GM12865 (cell line): ENCODE measurements around the gene NOC2L.
"Not testable (repeated sequence)": the region's sequence is repeated elsewhere in the genome, so short reads cannot be mapped to it uniquely, and the experiment has no call there.

Source experiments
- DNase-seq: peaks from one replicate; pipeline ENCODE4 v3.0.0; 2010; ENCODE audit warnings: low read depth
- H3K4me3 ChIP-seq: 2 replicates; pipeline ENCODE4 v1.5.1; 2011; ENCODE audit warnings: mild to moderate bottlenecking, low read depth, low read length, control low read depth
- TF ChIP-seq, protein P1 (sequence below): IDR thresholded peaks from 2 replicates; pipeline ENCODE4 v1.5.1; 2011; ENCODE audit warnings: low read length, control low read depth, low read depth, inconsistent platforms; ENCODE audit not compliant: insufficient read depth; ENCODE audit errors: missing control alignments

The NOC2L gene

DNA sequence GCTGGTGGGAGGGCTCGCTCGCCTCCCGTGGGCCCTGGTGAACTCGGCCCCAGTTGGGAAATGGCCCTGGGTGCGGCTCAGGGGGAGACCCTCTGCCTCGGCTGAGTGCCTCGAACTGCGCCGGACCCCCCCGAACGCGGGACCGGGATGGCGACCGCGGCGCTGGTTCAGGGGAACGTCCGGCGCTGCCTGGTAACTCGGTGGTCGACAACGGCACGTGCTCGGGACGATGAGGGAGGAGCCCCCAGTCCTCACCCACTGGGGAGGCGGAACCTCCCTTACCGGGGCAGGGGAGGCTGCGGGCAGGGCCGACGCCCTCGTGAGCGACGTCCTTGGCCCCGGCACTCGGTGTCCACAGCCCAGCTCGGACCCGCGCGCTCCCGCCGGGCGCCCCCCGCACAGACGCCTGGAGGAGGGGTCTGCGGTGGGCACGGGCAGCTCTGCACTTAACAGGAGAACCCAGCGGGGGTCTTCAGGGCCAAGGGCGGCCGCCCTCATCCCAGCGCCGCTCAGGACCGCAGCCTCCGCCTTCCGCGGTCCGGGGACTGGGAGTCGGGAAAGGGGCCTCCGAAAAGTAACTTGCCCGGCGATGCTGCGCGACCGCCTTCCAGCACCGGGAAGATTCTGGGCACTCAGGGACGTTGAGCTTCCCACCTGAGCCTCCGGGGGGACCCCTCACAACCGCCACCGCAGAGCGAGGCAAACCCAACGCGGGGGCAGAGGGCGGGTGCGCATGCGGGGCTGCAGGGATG, 39.1 kb upstream of the NOC2L start:
- TF ChIP-seq, protein P1, sequence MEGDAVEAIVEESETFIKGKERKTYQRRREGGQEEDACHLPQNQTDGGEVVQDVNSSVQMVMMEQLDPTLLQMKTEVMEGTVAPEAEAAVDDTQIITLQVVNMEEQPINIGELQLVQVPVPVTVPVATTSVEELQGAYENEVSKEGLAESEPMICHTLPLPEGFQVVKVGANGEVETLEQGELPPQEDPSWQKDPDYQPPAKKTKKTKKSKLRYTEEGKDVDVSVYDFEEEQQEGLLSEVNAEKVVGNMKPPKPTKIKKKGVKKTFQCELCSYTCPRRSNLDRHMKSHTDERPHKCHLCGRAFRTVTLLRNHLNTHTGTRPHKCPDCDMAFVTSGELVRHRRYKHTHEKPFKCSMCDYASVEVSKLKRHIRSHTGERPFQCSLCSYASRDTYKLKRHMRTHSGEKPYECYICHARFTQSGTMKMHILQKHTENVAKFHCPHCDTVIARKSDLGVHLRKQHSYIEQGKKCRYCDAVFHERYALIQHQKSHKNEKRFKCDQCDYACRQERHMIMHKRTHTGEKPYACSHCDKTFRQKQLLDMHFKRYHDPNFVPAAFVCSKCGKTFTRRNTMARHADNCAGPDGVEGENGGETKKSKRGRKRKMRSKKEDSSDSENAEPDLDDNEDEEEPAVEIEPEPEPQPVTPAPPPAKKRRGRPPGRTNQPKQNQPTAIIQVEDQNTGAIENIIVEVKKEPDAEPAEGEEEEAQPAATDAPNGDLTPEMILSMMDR: no peak
- DNase-seq: no peak
- no peak overlapping the region for H3K4me3 ChIP-seq

DNA sequence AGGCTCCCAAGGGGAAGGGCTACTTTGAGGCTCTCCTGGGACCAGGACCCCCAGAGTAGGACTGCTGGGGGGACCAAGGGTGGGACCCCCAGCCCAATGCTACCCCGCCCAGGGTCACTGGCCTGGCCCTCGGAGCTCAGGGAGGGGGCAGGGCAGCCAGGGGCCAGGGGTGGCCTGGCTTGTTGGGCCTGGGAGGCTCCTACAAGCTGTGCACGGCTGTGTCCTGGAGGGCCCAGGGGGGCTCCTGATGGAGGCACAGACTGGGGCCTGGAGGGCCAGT, 38.6 kb upstream of the NOC2L start:
- TF ChIP-seq, protein P1: no peak
- no peak for DNase-seq
- no peak overlapping the region for H3K4me3 ChIP-seq

DNA sequence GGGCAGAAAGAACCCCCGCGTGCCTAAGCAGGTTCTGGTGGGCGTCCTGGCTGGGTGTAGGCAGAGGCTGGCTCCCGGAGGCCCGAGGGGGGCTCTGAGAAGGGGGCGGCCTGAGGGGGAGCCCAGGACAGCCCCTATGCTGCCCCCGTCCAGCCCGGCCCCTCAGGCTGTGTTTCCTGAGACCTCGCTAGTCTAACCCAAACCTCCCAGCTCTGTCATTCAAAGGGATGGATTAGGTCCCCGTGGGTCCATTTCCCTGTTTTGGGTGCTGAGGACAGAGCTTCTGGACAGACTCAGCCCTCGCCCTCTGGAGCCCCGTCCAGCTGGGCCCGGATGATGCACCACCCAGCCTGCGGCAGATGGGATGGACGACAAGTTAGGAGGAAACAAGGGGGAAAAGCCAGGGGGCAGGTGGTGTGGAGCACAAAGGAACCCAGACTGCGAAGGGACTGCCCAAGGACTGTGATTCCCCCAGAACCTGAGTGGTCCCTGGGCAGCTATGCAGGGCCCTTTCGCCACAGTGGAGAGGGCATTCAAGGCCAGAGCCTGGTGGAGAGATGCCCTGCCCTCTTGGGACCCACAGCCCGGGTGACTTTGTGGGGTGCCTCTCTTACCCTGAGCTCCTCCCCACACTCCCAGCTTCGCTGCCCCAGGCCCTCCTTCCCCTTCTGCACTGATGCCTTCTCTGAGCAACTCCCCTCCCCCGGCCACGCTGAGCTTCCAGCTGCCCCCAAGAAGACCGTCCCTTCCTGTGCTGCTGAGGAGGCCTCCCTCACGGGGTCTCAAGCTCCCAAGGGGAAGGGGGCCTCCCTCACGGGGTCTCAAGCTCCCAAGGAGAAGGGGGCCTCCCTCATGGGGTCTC, 38.0 kb upstream of the NOC2L start:
- DNase-seq: no peak
- TF ChIP-seq, protein P1: no peak
- H3K4me3 ChIP-seq: no peak overlapping the region

DNA sequence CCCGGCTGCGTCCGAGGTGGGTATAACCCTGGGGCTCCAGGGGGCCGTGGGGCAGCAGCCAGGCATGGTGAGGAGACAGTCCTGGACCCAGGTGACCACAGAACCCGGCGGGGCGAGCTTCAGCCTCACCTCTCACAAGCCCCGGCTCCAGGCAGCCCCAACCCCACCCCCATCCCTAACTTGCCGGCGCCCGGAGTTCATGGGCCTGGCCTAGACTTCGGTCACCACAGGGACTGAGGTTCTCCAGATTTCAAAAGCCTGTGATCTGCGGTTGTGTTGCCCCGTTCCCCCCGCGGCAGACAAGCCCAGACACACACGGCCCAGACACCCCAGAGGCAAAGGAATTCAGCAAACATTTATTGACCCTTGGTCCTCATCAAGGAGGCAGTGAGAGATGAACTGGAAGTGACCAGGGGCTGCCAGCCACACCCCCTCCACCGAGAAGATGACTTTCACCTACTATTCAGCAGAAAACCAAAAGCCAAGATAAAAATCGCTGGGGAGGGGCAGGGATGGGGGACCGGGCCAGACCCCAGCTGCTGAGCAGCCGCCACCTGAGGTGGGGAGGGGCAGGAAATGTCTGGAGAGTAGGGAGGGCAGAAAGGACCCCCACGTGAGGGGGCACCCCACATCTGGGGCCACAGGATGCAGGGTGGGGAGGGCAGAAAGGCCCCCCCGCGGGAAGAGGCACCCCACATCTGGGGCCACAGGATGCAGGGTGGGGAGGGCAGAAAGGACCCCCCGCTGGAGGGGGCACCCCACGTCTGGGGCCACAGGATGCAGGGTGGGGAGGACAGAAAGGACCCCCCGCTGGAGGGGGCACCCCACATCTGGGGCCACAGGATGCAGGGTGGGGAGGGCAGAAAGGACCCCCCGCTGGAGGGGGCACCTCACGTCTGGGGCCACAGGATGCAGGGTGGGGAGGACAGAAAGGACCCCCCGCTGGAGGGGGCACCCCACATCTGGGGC, 36.9 kb upstream of the NOC2L start:
- no peak for DNase-seq
- H3K4me3 ChIP-seq: no peak overlapping the region
- TF ChIP-seq, protein P1: no peak

DNA sequence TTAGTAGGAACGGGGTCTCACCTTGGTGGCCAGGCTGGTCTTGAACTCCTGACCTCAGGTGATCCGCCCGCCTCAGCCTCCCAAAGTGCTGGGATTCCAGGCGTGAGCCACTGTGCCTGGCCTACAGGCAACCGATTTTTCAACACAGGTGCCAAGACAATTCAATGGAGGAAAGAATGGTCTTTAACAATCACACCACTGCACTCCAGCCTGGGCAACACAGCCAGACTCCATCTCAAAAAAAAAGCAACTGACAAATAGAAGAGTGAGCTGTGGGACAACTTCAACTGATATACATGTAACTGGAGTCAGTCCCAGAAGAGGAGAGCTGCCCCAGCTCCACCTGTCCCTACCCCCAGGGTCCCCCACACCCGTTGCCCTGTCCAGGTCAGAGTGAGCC, 35.5 kb upstream of the NOC2L start:
- not testable (repeated sequence) for H3K4me3 ChIP-seq, DNase-seq

DNA sequence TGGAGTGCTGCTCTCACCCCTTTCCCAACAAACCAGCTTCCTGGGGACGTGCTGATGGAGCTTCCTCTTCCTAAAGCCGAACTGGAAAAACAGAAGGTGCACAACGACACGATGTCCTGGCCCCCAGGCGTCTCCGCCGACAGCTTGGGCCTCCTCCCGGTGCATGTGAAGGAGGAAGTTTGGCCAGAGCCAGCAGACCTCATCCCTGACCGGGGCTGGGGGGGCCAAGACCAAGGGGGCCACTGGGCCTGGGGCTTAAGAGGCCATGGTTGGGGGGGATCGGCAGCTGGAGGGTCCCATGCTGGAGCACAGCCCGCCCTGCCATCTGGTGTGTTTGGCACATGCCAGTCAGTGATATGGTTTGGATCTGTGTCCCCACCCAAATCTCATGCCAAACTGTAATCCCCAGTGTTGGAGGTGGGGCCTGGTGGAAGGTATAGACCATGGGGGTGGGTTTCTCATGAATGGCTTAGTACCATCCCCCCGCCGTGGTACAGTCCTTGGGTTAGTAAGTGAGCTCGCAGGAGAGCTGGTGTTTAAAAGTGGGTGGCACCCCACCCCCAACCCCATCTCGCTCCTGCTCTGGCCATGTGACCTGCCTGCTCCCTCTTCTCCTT, 34.4 kb upstream of the NOC2L start:
- H3K4me3 ChIP-seq: no peak overlapping the region
- TF ChIP-seq, protein P1: no peak
- no peak for DNase-seq

DNA sequence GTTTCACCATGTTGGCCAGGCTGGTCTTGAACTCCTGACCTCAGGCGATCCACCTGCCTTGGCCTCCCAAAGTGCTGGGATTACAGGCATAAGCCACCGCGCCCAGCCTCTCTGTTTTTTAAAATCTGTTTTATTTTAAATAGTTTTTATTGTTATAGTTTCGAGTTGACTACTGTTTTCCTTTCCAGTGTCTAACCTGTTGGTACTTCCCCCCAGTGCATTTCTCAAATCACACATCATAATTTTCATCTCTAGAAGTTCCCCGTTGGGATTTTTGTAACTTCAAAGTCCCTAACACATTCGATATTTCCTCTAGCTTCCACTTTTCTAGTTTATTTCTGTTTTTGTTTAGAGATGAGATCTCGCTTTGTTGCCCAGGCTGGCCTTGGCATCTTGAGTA, 33.3 kb upstream of the NOC2L start:
- H3K4me3 ChIP-seq: no peak overlapping the region
- DNase-seq: peak; percentile 56

More for the DNA sequence above, 33.3 kb upstream of the NOC2L start:
- TF ChIP-seq, protein P1: no peak
